Activated CD8-positive, alpha-beta memory T cell treated with anti-CD3 and anti-CD28 coated beads, Interleukin-2, amount 50 U/mL, for 1 hour (primary cell): ENCODE results near the gene TUBB3.
"Not testable (repeated sequence)": the region's sequence is repeated elsewhere in the genome, so short reads cannot be mapped to it uniquely, and the experiment has no call there.

Experiments
- DNase-seq: peaks from one replicate; pipeline ENCODE4 v3.0.0-alpha.2; 2020; ENCODE audit errors: extremely low read depth

The TUBB3 gene

DNA sequence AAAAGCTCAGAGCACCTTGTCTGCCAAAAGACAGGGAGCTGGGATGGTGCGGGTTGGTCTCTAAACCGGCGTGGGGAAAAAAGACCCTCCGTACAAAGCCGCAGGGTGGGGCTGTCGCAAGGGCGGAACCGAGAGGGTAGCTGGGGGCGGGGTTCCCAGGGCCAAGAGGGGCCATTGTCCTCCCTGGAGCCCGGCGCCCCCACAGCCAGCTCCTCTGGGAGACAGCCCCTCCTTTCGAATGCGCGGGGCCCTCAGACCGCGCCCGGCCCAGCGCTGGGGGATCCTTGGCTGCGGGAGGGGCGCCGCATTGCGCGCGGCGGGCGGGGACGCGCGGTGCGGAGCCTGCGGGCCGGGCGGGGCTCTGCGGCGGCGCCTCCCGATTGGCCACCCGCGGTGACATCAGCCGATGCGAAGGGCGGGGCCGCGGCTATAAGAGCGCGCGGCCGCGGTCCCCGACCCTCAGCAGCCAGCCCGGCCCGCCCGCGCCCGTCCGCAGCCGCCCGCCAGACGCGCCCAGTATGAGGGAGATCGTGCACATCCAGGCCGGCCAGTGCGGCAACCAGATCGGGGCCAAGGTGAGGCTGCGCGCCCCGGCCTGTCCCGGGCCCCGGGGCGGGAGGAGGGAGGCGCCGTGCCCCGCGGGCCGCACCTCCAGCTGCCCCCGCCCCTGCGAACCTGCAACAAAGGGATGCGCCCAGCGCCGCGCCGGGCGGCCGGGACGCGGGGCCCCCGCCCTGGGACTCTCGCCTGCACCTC, at the start of gene TUBB3:
Gene TUBB3, plus strand, starts transcription at position 459 of the 756 bp plus-strand sequence. Its CDS starts 60 bp downstream, at position 519.
- no peak for DNase-seq

DNA sequence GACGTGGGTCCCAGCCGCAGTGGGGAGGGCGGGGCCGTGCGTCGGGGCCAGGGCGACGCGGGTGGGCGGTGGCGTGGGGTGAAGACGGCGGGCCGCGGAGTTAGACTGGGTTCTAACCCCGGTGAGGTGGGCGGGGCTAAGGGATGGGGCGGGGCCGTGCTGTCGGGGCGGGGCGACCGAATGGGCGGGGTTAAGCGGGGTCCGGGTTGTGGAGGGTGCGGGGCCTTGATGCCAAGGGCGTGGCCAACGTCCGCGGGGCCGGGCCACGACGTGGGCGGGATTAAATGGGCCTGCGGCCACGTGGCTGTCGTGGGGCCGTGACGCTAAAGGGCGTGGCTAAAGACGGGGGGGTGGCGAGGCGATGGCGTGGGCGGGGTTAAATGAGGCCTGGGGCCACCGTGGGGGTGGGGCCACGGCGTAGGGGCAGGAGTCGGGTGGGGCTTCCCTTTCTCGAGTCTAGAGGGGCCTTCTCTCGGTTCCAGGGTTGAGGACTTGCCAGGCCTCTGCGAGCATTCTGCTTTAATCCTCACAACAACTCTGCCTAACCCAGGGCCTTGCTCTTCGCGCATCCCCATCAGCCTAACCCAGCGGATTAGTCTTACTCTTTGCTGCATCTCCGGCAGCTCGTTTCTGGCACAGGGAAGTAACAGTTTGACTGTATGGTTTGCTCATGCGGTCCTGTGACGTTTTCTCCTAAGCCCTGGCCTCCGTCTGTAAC, 49.0 kb upstream of the TUBB3 start:
- DNase-seq = peak; percentile 92

DNA sequence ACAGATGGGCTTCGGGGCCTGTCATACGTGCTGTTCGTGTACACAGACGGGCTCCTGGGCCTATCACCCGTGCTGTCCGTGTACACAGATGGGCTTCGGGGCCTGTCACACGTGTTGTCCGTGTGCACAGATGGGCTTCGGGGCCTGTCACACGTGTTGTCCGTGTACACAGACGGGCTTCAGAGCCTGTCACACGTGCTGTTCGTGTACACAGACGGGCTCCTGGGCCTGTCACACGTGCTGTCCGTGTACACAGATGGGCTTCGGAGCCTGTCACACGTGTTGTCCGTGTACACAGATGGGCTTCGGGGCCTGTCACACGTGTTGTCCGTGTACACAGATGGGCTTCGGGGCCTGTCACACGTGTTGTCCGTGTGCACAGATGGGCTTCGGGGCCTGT, 44.0 kb upstream of the TUBB3 start:
- not testable (repeated sequence) for DNase-seq

DNA sequence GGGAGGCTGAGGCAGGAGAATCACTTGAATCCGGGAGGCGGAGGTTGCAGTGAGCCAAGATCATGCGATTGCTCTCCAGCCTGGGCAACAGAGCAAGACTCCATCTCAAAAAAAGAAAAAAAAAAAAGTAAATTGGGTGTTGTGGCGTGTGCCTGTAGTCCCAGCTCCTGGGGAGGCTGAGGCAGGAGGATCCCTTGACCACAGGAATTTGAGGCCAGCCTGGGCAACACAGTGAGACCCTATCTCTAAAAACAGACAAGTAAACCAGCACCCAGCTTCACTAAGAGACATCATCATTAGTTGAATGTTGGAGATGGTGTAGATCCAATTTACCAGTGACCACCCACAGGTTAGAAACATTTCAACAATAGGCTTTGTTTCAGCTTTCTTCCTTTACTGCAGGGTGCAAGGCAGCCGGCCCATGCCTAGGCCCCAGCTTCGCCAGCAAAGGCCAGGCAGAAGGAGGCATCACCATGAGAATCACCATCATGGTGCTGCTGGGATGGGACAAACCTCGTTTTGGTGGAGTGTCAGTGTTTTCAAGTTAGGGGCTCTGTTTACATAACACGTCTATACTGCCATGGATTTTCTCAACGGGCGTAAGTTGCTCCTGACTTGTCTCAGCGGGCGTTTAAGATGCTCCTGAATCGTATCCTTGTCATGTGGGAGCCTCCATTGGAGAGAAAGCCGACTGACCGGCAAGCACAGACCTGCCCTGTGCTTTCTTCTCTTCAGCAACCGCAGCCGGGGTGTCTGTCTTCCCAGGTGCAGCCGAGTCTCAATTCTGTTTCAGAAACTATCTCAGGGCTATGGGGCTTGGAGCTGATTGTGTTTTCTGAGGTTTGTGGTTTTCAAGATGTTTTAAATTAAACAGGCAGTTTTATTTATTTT, 42.4 kb upstream of the TUBB3 start:
- DNase-seq = no peak

DNA sequence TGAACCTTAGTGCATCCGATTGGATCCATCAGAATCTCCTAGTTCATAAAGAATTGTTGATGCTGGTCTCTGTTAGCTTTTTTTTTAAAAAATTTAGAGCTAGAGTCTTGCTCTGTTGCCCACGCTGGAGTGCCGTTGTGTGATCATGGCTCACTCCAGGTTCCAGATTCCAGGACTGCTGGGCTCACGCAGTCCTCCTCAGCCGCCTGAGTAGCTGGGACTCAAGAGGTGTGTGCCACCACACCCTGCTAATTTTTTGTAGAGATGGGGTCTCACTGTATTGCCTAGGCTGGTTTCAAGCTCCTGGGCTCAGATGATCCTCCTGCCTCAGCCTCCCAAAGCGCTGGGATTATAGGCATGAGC, 41.8 kb upstream of the TUBB3 start:
- no peak for DNase-seq

DNA sequence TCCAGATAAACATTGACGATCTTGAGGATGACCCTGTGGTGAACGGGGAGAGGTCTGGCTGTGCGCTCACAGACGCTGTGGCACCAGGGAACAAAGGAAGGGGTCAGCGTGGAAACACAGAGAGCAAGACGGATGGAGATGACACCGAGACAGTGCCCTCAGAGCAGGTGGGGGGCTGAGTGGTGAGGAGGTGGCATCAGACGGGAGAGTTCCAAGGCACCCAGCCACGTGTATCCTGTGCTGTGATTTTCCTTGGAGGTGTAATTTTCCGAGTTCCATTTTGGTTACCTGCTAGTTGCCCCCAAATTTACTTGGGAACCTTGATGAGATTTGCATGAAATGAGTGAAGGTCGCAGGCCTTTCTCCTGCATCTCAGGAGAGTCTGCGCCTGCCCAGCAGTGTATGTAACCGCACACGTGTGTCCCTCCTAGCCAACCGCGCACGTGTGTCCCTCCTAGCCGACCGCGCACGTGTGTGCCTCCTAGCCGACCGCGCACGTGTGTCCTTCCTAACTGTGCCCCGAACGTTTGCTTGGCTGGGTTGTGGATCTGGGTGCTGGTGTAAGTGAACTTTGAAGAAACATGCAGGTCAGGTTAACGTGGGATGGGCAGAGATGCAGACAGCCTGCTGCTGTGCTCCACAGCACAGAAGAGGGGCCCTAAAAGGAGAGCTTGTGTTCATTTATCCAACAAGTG, 39.6 kb upstream of the TUBB3 start:
- DNase-seq = no peak

DNA sequence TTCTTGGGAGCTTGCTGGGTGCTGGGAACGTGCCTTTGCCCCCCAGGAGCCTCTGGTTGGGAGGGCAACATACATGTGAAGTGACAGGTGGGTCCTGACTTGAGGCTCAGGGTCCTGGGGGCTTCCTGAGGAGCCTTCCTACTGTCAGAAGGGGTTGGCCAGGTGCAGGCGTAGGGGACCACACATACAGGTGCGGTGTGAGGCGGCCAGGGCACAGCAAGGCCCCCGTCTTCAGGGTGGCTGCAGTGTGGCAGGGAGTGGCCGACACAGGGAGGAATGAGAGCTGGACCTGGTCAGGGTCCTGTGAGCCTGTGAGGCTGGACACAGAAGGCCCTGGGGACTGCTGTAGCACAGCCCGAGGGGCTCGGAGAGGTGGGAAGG, 39.1 kb upstream of the TUBB3 start:
- no peak for DNase-seq

DNA sequence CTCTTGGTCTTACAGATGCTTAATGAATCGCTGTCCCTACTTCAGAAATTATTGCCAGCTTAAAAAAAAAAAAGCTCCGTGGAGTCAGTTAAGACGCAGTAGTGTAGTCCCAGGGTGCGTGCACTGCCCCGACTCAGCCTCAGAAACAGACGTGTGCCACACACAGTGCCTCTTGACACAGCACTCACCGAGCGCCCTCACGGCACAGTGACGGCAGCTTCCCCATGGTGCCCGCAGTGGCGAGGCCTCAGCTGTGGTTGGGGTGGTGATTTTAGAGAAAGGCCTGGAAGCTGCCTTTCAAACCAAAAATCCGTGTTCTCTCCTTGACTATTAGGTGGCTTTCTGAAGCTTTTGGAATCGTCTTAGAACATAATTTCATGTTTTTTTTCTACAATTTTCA, 35.9 kb upstream of the TUBB3 start:
- no peak for DNase-seq

DNA sequence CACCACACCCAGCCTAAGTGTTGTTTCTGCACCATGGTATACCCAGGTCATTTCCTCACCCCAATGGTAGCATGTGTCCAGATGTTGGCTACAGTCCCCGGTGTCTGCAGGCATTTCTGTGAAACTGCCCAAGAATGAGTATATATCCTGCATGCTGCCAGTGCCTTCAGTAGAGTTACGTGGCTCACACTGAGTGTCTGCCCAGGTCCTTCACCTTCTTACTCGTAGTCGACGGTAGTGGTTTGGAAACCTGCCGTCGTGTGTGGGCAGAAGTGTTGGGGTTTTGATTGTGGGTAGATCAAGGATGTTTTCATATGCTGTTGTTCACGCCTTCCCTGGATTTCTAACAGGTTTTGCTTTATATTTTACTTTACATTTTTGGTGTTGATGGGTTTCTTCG, 32.9 kb upstream of the TUBB3 start:
- DNase-seq = no peak

DNA sequence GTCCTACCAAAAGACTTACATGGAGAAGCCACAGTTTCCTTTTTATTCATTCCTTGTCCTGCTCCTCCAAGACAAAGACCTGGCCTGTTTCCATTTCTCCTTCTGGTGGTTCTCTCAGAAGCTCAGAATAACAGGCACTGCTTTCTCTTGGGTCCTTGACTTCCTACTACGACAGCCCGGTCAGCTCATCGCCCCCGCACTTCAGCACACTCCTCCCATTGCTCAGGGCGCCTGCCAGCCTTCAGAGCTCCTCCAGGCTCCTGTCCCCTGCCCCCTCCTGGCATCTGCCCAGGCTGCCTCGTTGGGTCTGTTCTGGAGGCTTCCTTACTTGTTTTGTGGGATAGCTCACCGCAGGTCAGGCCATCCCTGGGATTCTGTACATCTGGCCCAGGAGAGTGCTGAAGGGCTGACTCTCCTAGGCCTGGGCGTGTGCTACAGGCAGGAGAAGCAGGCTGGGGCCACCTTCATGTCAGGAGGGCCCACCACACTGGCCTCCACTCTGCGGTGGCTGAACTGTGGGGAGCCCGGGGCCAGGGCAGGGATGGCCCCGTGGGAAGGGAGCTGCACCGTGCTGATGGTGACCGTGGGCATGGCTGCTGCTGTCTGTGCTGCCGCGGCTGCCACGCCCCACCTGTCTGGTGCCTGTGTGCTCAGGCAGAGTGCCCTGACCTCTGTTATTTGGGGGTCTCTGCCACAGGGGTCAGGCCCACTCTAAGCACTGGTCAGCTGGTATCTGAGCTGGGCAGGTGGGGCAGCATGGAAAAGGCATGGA, 32.1 kb upstream of the TUBB3 start:
- no peak for DNase-seq

DNA sequence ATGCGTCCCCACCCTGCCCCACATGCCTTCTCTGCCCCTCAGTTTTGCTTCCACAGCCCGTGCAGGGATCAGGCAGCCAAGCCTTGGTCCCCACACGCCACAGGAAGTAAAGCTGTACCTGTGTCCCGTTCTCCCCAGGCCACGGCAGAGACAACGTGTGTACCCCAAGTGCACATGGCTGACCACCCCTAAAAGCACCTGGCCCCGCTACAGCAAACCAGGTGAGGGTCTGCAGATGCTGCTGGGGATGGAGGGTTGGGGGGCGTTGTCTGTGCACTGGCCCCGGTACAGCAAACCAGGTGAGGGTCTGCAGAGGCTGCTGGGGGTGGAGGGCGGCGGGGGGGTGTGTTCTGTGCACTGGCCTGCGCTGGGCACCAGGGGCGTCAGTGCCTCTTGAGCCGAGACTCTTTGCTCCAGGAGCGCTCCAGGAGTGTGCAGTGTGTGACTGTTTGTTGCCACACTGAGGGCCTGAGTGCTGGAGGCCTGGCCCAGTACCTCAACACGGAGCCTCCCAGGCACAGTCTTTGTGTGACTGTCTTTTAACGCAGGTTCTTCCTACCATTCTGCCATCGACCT, 31.0 kb upstream of the TUBB3 start:
- no peak for DNase-seq

DNA sequence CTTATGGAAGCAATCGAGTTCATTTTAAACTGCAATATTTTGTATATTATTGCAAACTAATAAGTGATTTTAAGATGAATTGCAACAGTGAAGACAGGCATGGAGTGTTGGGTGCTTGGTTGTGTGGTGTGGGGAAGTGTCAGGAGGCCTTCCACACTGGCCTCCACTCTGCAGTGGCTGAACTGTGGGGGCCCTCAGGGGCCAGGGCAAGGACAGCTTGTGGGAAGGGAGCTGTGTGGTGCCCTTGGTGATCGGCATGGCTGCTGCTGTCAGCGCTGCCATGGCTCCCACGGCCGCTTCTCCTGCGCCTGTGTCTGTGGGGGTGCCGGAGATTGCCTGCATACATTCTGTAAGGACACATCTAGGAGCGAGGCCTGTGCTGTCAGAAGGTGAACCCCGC, 30.5 kb upstream of the TUBB3 start:
- DNase-seq = no peak

DNA sequence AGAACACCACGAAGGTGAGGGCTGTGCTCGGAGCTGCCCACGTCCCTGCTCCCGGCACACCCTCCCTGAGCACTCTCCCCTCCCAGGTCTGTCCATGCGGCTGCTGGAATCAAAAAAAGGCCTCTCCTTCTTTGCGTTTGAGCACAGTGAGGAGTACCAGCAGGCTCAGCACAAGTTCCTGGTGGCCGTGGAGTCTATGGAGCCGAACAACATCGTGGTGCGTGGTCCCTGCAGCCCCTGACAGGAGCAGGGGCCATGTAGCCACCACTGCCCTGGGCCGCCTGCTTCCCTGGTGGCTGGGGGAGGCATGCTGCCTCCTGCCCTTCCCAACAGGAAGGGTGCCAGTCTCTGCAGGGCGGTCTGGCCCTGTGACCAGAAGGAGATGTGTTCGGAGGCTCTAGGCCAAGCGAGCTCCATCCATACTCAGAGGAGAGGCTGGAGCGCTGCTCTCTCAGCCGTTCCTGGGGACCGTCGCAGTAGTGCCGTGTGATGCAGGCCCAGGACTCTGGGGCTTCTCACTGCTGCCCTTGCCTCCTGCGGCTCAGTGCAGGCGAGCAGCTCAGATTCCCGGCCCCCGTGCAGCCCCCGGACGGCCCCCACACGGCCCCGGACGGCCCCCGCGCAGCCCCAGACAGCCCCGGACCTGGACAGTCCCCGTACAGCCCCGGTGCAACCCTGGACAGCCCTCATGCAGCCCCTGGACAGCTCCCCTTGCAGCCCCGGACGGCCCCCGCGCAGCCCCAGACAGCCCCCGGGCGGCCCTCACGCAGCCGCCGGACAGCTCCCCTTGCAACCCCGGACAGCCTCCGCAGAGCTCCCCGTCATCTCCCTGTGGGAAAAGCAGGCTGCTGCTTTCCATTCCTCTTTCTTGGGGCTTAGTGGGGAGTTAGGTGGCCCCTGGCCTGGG, 29.2 kb upstream of the TUBB3 start:
- DNase-seq = no peak

DNA sequence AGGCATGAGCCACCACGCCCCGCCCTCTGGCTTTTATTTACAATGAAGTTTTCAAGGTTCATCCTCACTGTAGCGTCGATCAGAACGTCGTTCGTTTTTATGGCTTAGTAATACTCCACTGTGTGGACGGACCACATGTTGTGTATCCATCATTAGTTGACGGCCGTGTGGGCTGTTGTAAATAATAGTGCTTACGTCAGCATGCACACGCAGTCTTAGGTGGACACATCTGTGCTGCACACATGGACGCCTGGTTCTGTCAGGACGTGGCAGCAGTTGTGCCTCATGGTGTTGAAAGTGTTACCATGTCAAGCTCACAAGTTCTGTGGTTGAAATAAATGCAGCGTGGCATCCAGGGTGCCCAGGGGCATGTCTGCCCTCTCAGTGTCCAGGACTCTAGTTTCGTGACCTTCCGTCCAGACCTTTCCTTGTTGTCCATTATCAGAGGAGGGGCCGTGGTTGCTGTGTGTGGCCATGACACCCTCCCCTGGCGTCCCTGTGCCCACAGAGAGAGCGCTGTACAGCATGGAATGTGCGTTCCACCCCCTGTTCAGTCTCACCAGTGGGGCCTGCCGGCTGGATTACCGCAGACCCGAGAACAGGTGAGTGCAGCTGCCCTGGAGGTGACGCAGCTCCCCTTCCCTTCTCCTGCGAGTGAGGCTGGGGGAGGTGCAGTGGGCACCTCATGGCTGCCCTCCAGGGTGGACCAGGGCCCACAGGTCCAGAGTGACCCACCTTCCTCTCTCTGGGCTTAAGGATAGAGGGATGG, 27.5 kb upstream of the TUBB3 start:
- no peak for DNase-seq

DNA sequence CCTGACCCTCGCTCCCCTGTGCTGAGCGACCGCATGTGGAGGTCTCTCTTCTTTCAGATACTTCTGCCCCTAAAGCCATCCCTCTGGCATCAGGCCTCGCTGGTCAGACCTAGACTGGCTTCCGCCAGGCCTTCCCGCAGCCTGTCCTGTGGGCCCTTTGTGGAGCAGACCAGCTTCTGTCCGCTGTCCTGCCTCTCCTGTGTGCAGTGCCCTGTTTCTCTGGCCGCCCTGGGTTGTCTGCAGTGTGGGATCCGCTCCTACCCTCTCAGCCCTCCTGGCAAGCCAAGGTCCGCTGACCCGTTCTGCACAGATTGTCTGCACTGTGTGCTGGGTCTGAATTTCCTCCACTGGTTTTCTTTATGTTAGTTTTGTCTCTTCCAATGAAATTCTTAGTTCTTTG, 25.9 kb upstream of the TUBB3 start:
- no peak for DNase-seq

DNA sequence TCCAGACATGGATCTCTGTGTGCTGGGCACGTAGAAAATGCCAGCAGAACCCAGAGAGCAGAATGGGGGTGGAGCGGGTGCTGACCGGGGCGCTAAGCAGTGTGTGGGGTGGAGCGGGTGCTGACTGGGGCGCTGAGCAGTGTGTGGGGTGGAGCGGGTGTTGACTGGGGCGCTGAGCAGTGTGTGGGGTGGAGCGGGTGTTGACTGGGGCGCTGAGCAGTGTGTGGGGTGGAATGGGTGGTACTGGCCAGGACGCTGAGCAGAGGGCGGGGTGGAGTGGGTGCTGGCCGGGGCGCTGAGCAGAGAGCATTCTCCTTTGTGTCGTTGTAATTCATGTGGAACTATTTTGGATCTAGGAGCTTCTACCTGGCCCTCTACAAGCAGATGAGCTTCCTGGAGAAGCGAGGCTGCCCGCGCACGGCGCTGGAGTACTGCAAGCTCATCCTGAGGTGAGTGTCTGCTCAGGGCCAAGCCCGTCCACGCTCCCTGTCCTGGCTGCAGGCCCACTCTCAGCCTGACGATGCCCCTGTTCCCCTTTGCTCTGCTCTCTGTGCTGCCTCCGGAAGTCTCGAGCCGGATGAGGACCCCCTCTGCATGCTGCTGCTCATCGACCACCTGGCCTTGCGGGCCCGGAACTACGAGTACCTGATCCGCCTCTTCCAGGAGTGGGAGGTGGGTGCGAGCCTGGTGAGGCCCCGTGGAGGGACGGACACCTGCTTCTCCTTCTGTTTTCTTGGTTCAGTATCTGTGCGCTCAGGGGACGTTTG, 24.8 kb upstream of the TUBB3 start:
- no peak for DNase-seq

DNA sequence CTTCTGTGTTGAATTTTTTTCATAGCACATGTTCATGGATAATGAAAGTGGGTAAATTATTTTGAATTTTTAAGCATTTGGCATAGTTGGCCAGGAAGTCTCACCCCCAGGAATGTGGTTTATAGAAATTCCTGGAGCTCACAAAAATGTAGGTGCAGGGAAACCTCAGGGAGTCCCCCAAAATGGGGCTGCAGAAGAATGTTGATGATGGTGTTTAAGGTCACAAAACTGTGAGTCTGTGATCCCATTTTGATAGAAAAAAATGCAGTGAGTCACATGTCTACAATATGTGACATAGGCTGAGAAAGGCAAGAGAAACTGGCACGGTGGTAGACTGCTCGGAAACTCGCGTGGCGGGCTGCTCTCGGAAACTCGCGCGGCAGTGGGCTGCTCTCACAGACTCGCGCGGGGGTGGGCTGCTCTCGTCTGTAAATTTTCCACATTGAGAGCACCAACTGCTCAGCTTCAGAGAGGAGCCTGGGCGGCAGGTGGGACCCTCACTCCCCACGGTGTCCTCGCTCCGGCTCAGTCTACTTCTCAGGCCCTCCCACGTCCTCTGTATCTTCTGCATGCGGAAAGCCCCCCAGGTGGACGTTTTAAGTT, 23.2 kb upstream of the TUBB3 start:
- DNase-seq = no peak

DNA sequence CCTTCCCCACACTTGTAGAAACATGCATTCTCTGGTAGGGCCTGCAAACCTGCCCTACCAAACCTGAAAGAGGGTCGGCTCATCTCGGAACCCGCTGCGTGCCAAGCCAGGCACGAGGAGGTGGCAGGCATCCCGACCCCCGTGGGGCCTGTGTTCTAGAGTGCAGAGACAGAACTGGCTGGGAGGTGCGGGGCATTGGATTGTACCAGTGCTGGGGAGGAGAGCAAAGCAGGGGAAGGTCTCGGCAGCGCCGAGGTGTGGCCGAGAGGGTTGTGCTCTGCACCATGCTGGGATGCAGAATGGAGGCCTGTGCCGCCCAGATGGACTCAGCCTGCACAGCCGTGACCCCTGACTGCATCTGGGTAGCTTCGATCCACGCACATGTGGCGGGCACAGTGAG, 22.3 kb upstream of the TUBB3 start:
- no peak for DNase-seq
